DND-41 (cell line): ENCODE measurements around the gene BLVRB.

ENCODE experiments used
- CTCF ChIP-seq: IDR thresholded peaks from 2 replicates; pipeline ENCODE4 v1.5.1; 2012; ENCODE audit warnings: borderline replicate concordance, low read length, moderate library complexity, mild to moderate bottlenecking; ENCODE audit not compliant: poor library complexity, severe bottlenecking; ENCODE audit errors: extremely low read depth
- EZH2 ChIP-seq: IDR thresholded peaks from 3 replicates; pipeline ENCODE4 v1.6.1; 2012; ENCODE audit warnings: borderline replicate concordance, low read depth, mild to moderate bottlenecking, moderate library complexity, low read length, inconsistent platforms; ENCODE audit not compliant: severe bottlenecking

GRCh38 chr19:40417643-40417981, 47.9 kb downstream of the BLVRB start:
- TF ChIP-seq CTCF, result no peak
- TF ChIP-seq EZH2, result no peak
